Cardiac atrium fibroblast (primary cell): ENCODE results near the gene VGLL1. TPM values are rescaled to one million over a fixed set of nuclear protein-coding genes. Genes with fewer than 3 reads are reported as not detected.

Experiments
- total RNA-seq: library from RNA; depleted of rRNA; stranded (reverse); fragments of >200 nt; gene quantifications from 2 replicates; pipeline ENCODE4 v1.2.3, GENCODE V29; 2015

The VGLL1 gene, protein sequence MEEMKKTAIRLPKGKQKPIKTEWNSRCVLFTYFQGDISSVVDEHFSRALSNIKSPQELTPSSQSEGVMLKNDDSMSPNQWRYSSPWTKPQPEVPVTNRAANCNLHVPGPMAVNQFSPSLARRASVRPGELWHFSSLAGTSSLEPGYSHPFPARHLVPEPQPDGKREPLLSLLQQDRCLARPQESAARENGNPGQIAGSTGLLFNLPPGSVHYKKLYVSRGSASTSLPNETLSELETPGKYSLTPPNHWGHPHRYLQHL
- not detected in 2 replicates for total RNA-seq

DNA sequence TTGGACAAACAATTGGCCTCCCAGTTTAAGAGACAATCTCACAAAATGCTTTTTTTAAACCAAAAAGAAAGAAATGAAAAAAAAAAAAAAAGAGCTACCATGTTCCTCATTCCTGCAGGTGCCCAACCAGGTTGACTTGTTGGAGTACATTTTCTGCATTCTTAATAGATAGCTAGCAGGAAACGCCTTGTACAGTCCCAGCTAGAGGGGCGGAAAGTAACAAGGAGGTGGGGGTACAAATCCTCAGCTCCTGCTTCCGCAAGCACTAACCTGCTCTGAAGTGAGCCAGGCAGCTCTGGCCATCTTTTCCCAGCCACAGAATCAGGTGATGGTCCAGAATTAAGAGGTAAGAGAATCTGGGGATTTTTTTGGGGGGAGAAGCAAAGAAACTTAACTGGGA is at the start of gene VGLL1:
Gene VGLL1 (plus strand): TSS at position 265 of the 400 bp plus-strand sequence. CDS start 3,806 bp downstream, outside the sequence.

DNA sequence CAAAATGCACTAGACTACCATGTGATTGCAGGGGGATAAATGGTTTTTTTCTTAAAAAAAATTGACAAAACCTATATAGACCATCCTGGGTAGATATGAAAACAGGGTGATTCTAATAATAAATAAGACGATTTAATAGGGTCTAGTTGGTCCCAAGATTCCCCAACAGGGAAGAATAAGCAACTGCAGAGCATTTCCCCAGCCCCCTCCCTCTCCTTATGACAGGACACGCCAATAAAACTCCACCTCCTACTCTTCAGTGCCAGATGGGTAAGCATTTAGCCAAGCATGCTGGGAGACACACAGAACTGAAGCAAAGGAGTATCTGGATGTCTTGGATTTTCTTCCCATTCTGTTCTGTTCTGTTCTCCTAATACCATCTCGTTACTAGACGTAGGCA is 44.4 kb upstream of the VGLL1 start, which contains the start of gene BRS3:
Gene BRS3 (plus strand): TSS at position 301 of the 400 bp plus-strand sequence. CDS start 168 bp downstream, outside the sequence.

DNA sequence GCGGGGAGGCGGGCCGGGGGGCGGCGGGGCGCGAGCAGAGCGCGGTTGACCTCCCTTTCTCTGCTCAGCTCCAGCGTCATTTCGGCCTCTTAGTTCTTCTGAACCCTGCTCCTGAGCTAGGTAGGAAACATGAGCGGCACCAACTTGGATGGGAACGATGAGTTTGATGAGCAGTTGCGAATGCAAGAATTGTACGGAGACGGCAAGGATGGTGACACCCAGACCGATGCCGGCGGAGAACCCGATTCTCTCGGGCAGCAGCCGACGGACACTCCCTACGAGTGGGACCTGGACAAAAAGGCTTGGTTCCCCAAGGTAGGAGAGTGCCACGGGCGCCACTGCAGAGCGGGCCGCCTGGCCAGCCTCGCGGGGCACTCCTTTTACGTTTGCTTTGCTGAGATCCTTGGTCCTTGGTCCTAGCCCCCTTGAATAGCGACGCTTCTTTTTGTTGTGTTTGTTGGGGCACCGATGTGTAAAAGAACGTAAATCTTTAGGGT is 34.4 kb upstream of the VGLL1 start, which contains the start of gene HTATSF1:
Gene HTATSF1 (plus strand): TSS at position 37 of the 497 bp plus-strand sequence. CDS start 93 bp downstream, at position 130.

Other genes starting within 250 kb of the VGLL1 start
- not detected in 2 replicates for gene ADGRG4, start 231.3 kb upstream of the VGLL1 start, total RNA-seq
- not detected in 2 replicates for gene BRS3, start 44.3 kb upstream of the VGLL1 start, total RNA-seq
- 16.8 and 18.4 TPM in 2 replicates for gene HTATSF1, start 34.6 kb upstream of the VGLL1 start, total RNA-seq
- gene CD40LG, start 115.9 kb downstream of the VGLL1 start, total RNA-seq: not detected in 2 replicates
- 5.3 and 8.5 TPM in 2 replicates for gene ARHGEF6, start 248.7 kb downstream of the VGLL1 start, total RNA-seq